NCI-H510A (cell line): ENCODE results near the gene BMF.
"Not testable (repeated sequence)": the region's sequence is repeated elsewhere in the genome, so short reads cannot be mapped to it uniquely, and the experiment has no call there.

Experiments used
- DNase-seq: peaks from one replicate; lab custom pipeline; 2025; lab: John Stamatoyannopoulos, UW

The BMF gene, protein sequence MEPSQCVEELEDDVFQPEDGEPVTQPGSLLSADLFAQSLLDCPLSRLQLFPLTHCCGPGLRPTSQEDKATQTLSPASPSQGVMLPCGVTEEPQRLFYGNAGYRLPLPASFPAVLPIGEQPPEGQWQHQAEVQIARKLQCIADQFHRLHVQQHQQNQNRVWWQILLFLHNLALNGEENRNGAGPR

DNA sequence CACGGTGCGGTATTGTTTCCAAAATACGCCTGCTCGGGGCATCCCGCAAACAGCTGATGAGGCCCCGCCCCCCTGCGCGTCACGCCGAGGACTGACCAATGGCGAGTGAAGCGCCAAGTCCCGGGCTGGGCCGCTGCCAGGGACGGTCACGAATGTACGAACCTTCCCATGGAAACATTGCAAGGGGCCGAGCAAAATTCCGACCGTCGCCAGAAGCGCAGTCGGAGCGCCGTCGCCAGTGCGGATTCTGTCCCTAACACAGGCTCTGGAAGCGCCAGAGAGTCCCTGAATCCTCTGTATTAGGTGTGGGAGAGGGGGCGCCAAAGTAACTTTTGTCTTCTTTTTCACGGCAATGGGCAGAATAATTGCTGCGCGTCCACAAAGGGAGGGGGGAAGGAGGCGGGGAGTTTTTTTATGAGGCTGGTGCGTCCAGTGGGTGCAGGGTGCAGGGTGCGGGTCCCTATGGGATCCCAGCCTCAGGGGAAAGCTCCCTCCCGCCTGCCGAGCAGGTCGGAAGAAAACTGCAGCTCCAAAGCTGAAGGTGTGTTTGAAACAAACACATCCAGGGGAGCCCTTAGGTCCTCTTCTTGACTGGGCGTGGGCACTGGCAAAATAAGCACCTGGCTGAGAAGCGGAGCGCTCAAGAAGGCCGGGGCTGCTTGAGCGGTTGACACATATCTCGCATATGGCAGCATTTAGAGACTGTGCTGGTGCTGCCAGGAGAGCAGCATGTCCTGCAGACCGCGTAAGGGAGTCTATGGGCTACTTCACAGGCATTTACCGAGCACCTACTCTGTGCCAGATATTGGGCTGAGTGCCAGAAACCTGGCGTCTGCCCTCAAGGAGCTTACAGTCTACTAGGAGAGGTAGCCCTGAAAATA is at the start of gene BMF:
Gene BMF (minus strand): TSS at position 25 of the 881 bp plus-strand sequence. CDS start 2,793 bp downstream, outside the sequence.
- DNase-seq: peak; percentile 92

DNA sequence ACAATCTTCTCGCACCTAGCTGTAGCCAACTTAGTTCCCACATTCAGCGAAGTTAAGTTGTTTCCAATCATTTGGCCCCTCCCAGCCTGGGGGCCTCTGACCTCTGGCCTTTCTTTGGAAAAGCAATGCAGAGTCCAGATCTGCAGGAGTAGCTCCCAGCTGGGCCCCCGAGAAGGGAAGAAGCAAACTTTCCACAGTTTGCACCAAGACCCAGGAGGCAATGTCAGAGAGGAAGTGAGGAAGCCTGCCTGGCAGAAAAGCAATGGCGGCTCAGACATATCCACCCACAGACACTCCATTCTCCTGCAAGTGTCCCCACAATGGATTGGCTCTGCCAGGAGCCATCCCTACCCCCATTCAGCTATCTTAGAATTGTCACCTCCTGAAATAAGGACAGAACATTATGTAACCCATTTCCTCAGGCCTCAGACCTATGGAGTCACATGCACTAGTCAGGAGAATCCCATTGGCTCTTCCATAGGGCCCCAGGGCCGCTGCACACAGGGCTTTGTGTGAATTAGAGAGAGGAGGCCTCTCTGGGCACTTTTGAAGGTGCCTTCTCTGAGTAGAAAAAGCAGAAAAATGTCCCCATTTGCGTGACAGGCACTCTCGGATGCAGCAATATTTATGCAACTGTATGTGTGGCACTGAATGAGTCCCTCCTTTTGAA is 49.2 kb upstream of the BMF start:
- DNase-seq: no peak

DNA sequence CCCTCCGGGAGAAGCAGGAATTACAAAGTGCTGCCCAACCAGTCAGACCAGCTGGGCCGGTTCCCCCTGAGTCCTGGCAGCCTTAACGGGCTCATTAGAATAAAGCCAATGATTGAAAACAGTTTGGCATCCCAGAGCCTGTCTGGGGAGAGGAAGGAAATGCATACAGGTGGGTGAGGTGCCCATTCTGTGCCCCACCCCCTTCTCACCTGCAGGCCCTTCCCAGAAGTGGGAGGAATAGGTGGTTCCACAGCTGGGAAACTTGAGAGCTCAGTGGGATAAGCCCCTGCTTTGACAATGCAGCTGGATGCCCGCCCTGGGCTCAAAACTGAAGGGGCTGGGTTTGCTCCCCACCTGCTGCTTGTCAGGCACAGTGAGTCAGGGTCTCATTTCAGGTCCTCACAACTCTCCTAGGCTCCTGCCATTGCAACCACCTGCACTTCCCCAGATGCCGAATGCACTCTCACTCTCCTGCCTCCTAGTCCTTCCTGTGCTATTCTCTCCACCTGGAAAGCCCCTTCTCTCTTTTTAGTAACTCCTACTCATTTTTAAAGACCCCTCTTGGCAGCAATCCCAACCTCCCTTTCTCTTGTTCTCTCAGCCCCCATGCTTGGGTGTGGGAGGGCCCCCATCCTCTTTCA is 46.7 kb upstream of the BMF start:
- DNase-seq: peak; percentile 84

DNA sequence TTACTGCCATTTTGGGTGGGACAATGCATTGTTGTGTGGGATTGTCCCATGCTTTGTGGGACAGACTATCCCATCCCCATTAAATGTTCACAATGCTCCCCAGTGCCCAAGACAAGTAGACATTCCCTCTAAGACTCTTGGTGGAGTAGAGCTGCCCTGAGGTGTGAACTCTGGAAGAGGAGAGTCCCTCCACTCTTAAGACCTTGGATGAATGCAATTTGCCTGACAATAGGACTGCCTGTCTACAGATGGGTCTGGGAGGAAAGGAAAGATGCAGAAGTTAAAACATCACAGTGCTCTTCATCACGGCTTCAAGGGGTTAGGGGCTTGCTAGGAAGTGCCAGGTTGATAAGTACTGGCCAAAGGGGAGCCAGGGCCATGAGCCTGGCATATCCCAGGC is 46.1 kb upstream of the BMF start:
- not testable (repeated sequence) for DNase-seq

DNA sequence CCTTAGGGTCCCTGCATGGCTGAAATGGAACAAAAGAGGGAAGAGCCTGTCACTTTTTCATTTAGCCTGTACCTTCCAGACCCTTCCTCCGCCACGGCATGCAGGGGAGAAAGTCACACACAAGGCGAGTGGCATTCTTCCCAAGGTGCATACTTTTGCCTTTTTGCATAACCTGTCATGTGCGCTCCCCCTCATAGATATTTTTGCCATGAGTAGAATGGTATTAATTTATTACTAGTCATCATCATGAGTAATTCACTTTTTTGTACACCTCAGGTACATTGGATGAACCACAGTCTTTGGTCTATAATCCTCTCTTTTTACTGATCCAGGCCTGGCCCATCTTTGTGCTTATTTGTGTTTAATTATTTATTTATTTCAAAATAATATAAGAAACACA is 43.3 kb upstream of the BMF start:
- DNase-seq: no peak

DNA sequence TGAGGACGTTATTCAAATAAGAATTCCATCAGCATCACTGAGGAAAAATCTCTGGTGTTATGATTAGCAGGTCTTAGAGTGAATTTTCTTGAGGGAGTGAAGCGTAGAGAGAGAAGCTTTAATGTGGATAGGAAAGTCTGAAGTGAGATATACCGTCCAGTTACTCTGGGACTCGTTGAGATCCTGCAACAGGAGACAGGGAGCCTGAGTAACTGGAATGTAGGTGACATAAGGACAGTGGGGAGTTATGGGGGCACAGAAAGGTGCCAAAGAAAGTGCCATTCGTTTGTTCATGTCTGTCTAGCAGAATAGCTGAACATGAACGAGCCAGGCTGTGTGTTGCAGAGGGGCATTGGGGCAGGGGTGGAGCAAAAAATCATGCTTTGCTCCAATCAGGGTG is 42.8 kb upstream of the BMF start:
- no peak for DNase-seq

DNA sequence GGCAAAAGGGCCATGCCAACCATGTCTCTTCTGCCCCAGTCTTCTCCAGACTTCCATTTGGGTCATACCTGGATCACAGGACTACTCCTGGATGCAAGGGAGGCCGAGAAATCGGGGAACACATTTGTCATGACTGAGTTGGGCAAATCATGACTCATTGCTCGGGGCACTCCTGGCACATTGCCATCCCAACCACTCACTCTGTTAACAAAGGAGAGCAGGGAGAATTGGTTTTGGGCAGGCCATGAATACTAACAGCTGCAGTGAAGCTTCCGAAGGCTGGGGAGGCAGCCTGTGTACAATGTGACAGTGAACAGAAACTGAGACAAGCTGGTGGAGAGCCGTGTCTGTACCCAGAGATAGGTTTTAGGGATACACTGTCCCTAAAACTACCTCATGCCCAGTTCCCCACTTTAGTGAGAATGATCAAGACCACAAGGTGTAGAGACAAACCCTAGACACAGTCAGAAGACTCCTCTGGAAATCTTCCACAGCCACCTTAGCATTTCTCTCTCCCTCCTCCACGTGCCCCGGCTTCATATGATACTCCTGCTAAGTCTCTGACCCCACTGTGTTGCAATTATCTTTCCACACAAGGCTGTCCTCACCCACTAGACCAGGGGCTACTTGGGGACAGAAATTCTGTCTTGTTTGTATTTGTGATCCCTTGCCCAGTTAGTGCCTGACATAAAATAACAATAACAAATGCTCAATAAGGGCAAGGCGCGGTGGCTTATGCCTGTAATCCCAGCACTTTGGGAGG is 41.7 kb upstream of the BMF start:
- peak; percentile 50 for DNase-seq

DNA sequence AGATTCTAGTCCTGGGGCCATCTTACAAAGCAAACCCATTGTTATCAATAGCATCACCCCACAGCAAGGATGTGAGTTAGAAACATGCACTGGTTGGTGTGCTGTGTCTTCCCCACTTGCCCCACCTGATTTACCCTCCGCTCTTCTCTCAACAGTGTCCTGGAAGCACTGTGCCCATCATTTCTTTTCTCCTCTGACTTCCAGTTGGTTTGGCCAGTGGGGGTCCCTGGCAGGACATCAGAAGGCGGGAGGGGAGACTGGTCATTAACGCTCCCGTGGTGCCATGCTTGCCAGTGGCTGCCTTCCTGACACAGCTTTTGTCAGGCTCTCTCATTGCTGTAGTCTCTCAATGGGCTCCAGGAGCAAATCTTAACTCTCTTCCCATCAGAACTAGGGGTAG is 40.7 kb upstream of the BMF start:
- DNase-seq: no peak

DNA sequence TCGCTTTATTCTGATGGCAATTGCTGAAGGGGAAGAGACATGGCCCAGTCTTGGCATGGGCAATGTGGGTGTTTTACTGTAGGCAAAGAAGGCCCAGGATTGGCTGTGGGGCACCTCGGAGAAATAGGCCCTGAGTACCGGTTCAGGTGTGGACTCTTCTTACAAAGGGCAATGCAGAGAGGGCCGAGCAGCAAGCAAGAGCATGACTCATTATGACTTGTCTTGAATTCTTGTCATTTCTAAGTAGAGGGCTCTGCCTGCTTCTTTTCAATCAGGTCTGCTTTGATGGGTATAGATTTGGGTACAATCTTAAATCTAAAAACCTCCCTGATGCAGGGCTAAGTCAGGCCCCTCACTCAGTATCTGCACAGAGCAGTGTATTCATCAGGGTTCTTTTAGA is 37.4 kb upstream of the BMF start:
- no peak for DNase-seq

DNA sequence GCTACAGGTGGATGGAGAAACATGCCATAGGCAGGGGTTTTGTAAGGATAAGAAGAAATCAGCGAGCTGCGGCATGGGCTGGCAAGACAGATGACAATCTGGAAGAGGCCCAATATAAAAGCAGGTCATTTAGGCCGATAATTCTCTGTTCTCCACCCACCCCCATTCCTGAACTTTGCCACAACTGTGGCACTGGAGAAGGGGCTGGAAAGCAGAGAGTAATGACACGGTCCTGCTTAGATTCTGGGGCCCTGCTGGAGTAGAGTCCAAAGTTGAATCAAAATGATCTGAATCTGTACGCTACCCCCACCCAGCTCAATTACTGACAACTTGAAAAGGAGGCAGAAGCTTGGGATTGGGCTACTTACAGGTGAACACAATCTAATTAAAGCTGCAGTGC is 33.7 kb upstream of the BMF start:
- DNase-seq: no peak

DNA sequence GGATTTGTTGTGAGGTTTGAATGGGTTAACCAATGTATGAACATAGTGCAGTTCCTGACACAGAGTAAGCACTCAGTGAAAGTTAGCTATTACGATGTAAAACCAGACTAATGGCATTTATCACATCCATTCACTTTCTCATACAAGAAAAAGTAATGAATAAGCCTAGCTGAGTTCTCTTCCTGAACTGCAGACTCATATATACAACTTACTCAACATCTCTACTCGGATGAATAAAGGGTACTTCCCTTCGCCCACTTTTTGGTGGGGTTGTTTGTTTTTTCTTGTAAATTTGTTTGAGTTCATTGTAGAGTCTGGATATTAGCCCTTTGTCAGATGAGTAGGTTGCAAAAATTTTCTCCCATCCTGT is 29.5 kb upstream of the BMF start:
- DNase-seq: not testable (repeated sequence)

DNA sequence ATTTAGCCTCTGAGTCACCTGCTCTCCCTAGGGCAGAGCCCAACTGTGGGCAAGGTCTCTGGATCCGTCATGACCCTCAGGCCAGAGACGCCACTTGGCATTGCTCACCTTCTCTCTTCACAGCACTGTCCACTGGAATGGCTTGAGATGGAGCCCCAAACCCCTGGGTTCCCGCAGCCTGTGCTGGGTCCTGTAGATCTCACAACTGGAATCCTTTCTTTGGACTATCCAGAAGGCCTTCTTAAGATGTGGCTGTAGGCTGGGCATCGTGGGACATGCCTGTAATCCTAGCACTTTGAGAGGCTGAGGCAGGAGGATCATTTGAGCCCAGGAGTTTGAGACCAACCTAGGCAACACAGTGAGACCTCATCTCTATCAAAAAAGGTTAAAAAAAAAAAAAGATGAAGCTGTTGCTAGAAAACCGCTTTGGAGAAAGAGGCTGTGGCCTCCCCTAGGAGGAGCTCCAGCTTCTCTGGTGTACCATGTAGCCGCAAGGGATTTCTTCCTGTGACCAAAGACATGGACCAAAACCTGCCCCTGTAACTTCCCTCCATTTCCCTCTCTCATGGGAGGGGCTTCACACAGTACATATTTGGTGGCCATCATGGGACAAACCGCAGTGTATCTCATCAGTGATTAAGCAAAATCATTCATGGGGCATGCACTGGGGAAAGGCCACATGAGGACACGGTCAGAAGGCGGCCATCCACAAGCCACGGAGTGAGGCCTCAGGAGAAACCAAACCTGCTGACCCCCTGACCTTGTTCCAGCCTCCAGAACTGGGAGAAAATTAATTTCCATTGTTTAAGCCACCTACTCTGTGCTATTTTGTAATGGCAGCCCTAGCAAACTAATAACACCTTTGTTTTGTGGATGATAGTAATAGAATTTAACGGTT is 28.9 kb upstream of the BMF start:
- no peak for DNase-seq

DNA sequence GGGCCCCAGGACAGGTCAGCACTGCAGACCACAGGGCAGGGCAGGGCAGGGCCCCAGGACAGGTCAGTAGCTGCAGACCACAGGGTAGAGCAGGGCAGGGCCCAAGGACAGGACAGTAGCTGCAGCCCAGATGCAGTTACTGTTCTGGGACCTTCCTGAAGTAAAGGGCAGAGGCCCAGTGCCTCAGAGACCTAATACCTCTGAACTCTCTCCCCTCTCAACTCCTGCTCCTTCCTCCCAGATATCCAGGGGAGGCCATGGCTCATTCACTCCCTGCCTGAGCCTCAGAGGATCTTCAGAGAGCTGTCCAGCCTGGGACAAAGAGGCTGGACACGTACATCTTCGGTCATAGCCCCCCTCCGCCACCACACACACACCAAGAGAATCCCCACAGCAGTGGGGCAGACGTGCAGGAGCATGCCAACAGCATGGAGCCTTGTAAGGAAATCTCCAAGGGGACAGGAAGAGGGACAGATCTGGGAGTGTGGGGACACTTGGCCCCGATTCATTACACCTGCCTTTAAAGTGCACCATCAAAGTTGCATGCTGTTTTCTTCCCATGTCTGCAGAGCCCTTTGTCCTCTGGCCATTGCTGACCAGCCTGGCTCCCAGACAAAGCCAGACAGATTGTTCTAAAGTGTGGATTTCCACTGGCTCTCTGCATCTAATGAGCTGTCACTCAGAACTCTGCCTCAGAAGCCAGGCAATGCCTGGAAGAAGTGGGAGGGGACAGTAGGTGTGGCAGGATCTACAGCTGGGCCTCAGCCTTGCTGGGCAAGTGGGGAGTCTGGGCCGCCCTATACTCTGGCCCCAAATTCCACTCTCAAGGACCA is 28.0 kb upstream of the BMF start:
- no peak for DNase-seq

DNA sequence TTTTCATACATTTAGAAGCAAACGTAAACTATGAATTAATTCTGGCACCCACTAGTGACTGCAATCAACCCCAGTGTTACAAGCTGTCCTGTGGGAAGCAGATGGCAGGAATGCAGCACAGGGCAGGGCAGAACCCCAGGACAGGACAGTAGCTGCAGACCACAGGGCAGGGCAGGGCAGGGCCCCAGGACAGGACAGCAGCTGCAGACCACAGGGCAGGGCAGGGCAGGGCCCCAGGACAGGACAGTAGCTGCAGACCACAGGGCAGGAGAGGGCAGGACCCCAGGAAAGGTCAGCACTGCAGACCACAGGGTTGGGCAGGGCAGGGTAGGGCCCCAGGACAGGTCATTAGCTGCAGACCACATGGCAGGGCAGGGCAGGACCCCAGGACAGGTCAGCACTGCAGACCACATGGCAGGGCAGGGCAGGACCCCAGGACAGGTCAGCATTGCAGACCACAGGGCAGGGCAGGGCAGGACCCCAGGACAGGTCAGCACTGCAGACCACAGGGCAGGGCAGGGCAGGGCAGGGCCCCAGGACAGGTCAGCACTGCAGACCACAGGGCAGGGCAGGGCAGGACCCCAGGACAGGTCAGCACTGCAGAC is 27.3 kb upstream of the BMF start:
- not testable (repeated sequence) for DNase-seq

DNA sequence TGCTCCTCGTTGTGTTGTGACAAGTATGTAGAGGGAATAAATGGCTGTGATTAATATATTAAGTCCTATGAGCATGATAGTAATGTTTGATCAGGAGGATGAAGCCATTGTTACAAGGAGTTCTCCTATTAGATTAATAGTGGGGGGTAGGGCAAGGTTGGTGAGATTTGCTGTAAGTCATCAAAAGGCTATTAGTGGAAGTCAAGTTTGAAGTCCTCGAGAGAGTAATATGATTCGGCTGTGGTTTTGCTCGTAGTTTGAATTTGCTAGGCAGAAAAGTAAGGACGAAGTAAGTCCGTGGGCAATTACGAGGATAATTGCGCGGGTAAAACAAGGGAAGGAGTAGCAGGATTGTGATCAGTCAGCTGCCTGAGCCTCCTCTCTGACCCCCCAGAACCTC is 26.2 kb upstream of the BMF start:
- no peak for DNase-seq

DNA sequence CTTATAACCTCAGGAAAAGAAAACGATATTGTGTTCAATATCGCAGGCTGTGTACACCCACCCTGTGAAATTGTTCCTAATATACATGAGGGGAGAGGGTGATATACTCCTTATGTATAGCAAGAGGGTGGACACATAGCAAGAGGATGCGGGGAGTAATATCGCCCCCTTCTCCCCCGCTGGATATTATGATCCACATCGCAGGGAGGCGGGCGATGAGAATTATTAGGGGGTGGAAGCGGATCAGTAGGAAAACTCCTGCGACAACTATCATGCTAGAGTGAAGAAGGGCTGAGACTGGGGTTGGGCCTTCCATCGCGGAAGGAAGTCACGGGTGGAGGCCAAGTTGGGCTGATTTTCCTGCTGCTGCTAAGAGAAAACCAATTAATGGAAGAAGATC is 24.9 kb upstream of the BMF start:
- no peak for DNase-seq

DNA sequence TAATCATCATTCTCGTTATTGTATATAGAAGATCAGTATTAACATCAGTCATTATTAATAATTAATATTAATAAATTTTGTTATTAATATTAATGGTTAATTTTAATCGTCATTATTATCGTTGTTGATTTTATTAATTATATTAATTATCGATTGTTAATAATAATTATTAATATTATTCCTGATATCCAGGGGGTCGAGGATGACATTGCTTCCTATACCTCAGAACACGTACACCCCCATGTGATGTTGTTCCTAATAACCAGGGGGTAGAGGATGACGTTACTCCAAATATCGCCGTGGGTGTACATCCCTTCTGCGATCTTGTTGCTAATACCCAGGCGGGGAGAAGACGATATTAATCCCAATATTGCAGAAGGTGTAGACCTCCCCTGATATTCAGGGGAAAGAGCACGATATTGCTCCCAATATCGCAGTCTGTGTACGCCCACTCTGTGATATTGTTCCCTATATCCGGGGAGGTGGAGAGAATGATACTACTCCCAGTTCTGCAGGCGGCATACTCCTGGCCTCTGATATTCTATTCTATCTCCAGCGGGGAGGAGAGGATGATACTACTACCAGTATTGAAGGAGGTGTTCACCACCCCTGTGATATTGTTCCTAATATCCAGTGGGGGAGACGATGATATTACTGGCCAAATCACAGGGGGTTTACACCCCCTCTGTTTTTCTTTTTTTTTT is 22.3 kb upstream of the BMF start:
- DNase-seq: no peak

DNA sequence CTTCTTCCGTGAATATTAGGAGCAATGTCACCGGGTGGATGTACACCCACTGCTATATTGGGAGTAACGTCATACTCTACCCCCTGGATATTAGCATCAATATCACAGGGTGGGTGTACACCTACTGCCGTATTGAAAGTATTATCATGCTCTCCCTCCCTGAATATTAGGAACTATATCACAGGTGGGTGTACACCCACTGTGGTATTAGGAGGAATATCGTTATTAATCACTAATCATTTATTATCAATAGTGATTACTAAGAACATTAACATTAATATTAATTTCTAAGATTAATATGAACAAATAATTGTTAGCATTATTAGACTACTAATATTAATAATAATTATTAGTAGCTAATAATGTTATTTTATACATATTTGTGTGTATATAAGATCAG is 21.4 kb upstream of the BMF start:
- DNase-seq: no peak
